GM12878 (cell line): ENCODE measurements around the gene UST. TPM values are rescaled to one million over a fixed set of nuclear protein-coding genes. Genes with fewer than 3 reads are reported as not detected.

ENCODE experiments used
- CREM ChIP-seq: IDR thresholded peaks from 2 replicates; pipeline ENCODE4 v1.6.1; 2014; ENCODE audit warnings: antibody characterized with exemption, low read depth
- DPF2 ChIP-seq: fragments of 450-650 bp; IDR thresholded peaks from 2 replicates; pipeline ENCODE4 v1.6.1; 2017; ENCODE audit warnings: mild to moderate bottlenecking
- EED ChIP-seq: sonication (generic); IDR thresholded peaks from 2 replicates; pipeline ENCODE4 v1.6.1; 2016; ENCODE audit warnings: antibody characterized with exemption, low read depth
- IRF5 ChIP-seq: fragments of 450-650 bp; IDR thresholded peaks from 2 replicates; pipeline ENCODE4 v1.6.1; 2017; ENCODE audit warnings: borderline replicate concordance
- LARP7 ChIP-seq: fragments of 450-650 bp; IDR thresholded peaks from 2 replicates; pipeline ENCODE4 v1.6.1; 2017; ENCODE audit warnings: mild to moderate bottlenecking
- MEF2A ChIP-seq: IDR thresholded peaks from 2 replicates; pipeline ENCODE4 v1.6.1; 2011; ENCODE audit warnings: low read depth, mild to moderate bottlenecking, low read length, moderate library complexity; ENCODE audit not compliant: insufficient read depth
- MTA3 ChIP-seq: IDR thresholded peaks from 2 replicates; pipeline ENCODE4 v1.6.1; 2012; ENCODE audit warnings: low read length, inconsistent platforms, borderline replicate concordance
- NR2C1 ChIP-seq: fragments of 450-650 bp; IDR thresholded peaks from 2 replicates; pipeline ENCODE4 v1.6.1; 2017; ENCODE audit warnings: antibody characterized with exemption, mild to moderate bottlenecking, moderate library complexity
- PBX3 ChIP-seq: IDR thresholded peaks from 2 replicates; pipeline ENCODE4 v1.6.1; 2011; ENCODE audit warnings: mild to moderate bottlenecking, low read depth, low read length, moderate library complexity; ENCODE audit not compliant: insufficient replicate concordance
- PML ChIP-seq: IDR thresholded peaks from 2 replicates; pipeline ENCODE4 v1.6.1; 2012; ENCODE audit warnings: low read length, inconsistent platforms
- RBBP5 ChIP-seq: fragments of 200-600 bp; sonication (generic); conservative IDR thresholded peaks from 2 replicates; pipeline ENCODE4 v1.6.1; 2016
- SMAD5 ChIP-seq: IDR thresholded peaks from 2 replicates; pipeline ENCODE4 v1.6.1; 2016; ENCODE audit warnings: antibody characterized with exemption, low read depth
- SP1 ChIP-seq: IDR thresholded peaks from one replicate; pipeline ENCODE4 v1.6.1; 2011; ENCODE audit warnings: low read depth, low read length
- STAT1 ChIP-seq: fragments of 450-650 bp; conservative IDR thresholded peaks from 2 replicates; pipeline ENCODE4 v1.6.1; 2014; ENCODE audit warnings: antibody characterized with exemption, mild to moderate bottlenecking
- SUPT20H ChIP-seq: IDR thresholded peaks from 2 replicates; pipeline ENCODE4 v1.6.1; 2011; ENCODE audit warnings: low read depth, mild to moderate bottlenecking, low read length, moderate library complexity, borderline replicate concordance; ENCODE audit not compliant: control insufficient read depth
- YBX1 ChIP-seq: fragments of 450-650 bp; IDR thresholded peaks from 2 replicates; pipeline ENCODE4 v1.6.1; 2016; ENCODE audit warnings: antibody characterized with exemption
- ZNF217 ChIP-seq: fragments of 450-650 bp; IDR thresholded peaks from 2 replicates; pipeline ENCODE4 v1.6.1; 2017; ENCODE audit warnings: antibody characterized with exemption, mild to moderate bottlenecking
- ZNF592 ChIP-seq: fragments of 450-650 bp; IDR thresholded peaks from 2 replicates; pipeline ENCODE4 v1.6.1; 2017; ENCODE audit warnings: mild to moderate bottlenecking, moderate library complexity
- ZZZ3 ChIP-seq: IDR thresholded peaks from 2 replicates; pipeline ENCODE4 v1.6.1; 2011; ENCODE audit warnings: low read depth; ENCODE audit not compliant: control insufficient read depth, insufficient read length
- polyA plus RNA-seq, 11 experiments: library from polyadenylated mRNA; depleted of rRNA in 4 of 11; unstranded in 6 of 11; stranded (reverse) in 5 of 11; fragments of >200 nt; fragmentation: Nextera tagmentation in 4 of 11; fragmentation: Illumina TruSeq in 1 of 11; extraction: Ambion mirVana in 4 of 11; extraction: Trizol in 1 of 11; gene quantifications; 1 replicate in 1 of 11; 2 replicates in 10 of 11; pipeline versions ENCODE4 v1.2.1 to v1.2.3, GENCODE V29; 2011 to 2016; ENCODE audit warnings: inconsistent platforms in 2 of 11, missing spikeins in 2 of 11, low read depth in 1 of 11
- total RNA-seq, 4 experiments: library from RNA; depleted of rRNA in 3 of 4; stranded (reverse); fragments of >200 nt in 3 of 4; fragmentation: Illumina TruSeq in 1 of 4; extraction: Trizol in 1 of 4; gene quantifications; 2 replicates each; pipeline versions ENCODE4 v1.2.1 to v1.2.3, GENCODE V29; 2013 to 2021
- TF ChIP-seq, protein P1 (sequence below): IDR thresholded peaks from 2 replicates; pipeline ENCODE4 v1.6.1; 2011; ENCODE audit warnings: borderline replicate concordance, low read depth, mild to moderate bottlenecking, moderate library complexity, mixed read lengths, low read length; ENCODE audit not compliant: insufficient read depth; ENCODE audit errors: extremely low read length
- TF ChIP-seq, protein P2 (sequence below): IDR thresholded peaks from 2 replicates; pipeline ENCODE4 v1.6.1; 2011; ENCODE audit warnings: low read depth, low read length, improper control_type of control experiment, borderline replicate concordance

The UST gene
- total and polyA plus RNA-seq, 10 of the 15 experiments (the other 5 are each of a cell fraction or from before 2014, with no cell fraction given) = 0.74 to 43.3 (median 2.2) TPM

- TF ChIP-seq, protein P1, sequence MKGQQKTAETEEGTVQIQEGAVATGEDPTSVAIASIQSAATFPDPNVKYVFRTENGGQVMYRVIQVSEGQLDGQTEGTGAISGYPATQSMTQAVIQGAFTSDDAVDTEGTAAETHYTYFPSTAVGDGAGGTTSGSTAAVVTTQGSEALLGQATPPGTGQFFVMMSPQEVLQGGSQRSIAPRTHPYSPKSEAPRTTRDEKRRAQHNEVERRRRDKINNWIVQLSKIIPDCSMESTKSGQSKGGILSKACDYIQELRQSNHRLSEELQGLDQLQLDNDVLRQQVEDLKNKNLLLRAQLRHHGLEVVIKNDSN = no peak
- TF ChIP-seq SUPT20H (no peak), EED (peak; percentile 82), IRF5 (no peak), ZNF592 (no peak), SP1 (no peak), LARP7 (no peak), PBX3 (no peak), CREM (peak; percentile 15; the same call in 1 of the 2 replicates), DPF2 (peak; percentile 50; the same call in 1 of the 2 replicates), RBBP5 (no peak), PML (no peak), NR2C1 (no peak), MEF2A (no peak), ZZZ3 (no peak), STAT1 (no peak), ZNF217 (no peak), YBX1 (no peak), MTA3 (peak; percentile 47; the same call in 1 of the 2 replicates), SMAD5 (no peak)
- TF ChIP-seq, protein P2, sequence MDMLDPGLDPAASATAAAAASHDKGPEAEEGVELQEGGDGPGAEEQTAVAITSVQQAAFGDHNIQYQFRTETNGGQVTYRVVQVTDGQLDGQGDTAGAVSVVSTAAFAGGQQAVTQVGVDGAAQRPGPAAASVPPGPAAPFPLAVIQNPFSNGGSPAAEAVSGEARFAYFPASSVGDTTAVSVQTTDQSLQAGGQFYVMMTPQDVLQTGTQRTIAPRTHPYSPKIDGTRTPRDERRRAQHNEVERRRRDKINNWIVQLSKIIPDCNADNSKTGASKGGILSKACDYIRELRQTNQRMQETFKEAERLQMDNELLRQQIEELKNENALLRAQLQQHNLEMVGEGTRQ = no peak
Measured at GRCh38 chr6:149079911-149080491, 333.2 kb downstream of the UST start (continued).
